Testis (tissue), 3 donors: ENCODE data around the gene PIK3CD. TPM values are rescaled to one million over a fixed set of nuclear protein-coding genes. Genes with fewer than 3 reads are reported as not detected.

ENCODE experiments used
- DNase-seq: peaks from one replicate; pipeline ENCODE4 v3.0.0-alpha.2; 2019
- H3K27ac ChIP-seq, 2 donors: fragments of 200-600 bp; sonication (generic); one replicate each; pipeline ENCODE4 v1.5.1; 2019
- H3K27me3 ChIP-seq: fragments of 200-600 bp; sonication (generic); one replicate; pipeline ENCODE4 v1.5.1; 2019
- H3K36me3 ChIP-seq: fragments of 200-600 bp; sonication (generic); one replicate; pipeline ENCODE4 v1.5.1; 2017; ENCODE audit warnings: low read depth; ENCODE audit errors: missing control alignments
- H3K4me1 ChIP-seq: fragments of 200-600 bp; sonication (generic); one replicate; pipeline ENCODE4 v1.5.1; 2019
- H3K4me3 ChIP-seq, 2 donors: fragments of 200-600 bp; sonication (generic); one replicate each; pipeline ENCODE4 v1.5.1; 2017 to 2019
- H3K9me3 ChIP-seq: fragments of 200-600 bp; sonication (generic); one replicate; pipeline ENCODE4 v1.5.1; 2017
- CTCF ChIP-seq, 3 experiments: fragments of 450-650 bp in 2 of 3; fragments of 200-600 bp in 1 of 3; sonication (generic) in 1 of 3; IDR thresholded peaks; one replicate each; pipeline ENCODE4 v1.5.1; 2016 to 2019; ENCODE audit warnings: antibody characterized with exemption in 3 of 3, mild to moderate bottlenecking in 2 of 3, moderate library complexity in 1 of 3
- POLR2A ChIP-seq: fragments of 450-650 bp; IDR thresholded peaks from one replicate; pipeline ENCODE4 v1.6.1; 2017; ENCODE audit warnings: antibody characterized with exemption, mild to moderate bottlenecking, moderate library complexity
- WGBS, 2 donors: methylation state at CpG; one replicate each; pipeline ENCODE4 v1.1.5; 2018; 5-methylcytosine and 5-hydroxymethylcytosine counted together
- intact Hi-C: fragments of 100-400 bp; cut with DNase I; formaldehyde crosslinking; loops from one replicate; pipeline ENCODE4 v1.15.1; 2023; ENCODE audit warnings: low total_unique reads
- polyA plus RNA-seq: library from polyadenylated mRNA; stranded (reverse); fragments of 350-450 nt; fragmentation: Illumina TruSeq; extraction: RNeasy Lipid Tissue Mini Kit (QIAGEN cat#74804); gene quantifications from one replicate; pipeline ENCODE4 v1.2.3, GENCODE V29; 2014; ENCODE audit warnings: low read depth, low replicate concordance; ENCODE audit not compliant: insufficient read depth
- total RNA-seq, 2 donors: library from RNA; depleted of rRNA; stranded (reverse); fragments of >200 nt; gene quantifications; one replicate each; pipeline ENCODE4 v1.2.3, GENCODE V29; 2016

The PIK3CD gene
- total and polyA plus RNA-seq, 3 donors from 2014 or later: 11.7 to 17.2 (median 12.4) TPM

GRCh38 chr1:9723068-9723805, 71.7 kb downstream of the PIK3CD start:
- Histone ChIP-seq H3K27me3 (no peaks in the 10 kb centered on the region), H3K4me1 (no peaks in the 10 kb centered on the region), H3K9me3 (no peaks in the 10 kb centered on the region), H3K27ac (no peak overlapping the region), H3K4me3 (no peak overlapping the region), H3K36me3 (no peaks in the 10 kb centered on the region)
- WGBS, 2 donors: 95 to 97% methylated on average over 9 to 14 of the region's 14 CpGs
- DNase-seq: no peak
- intact Hi-C loops: no loop called here
- TF ChIP-seq POLR2A (no peak), CTCF (IDR thresholded peaks at IDR 0.05) (no peak)

DNA sequence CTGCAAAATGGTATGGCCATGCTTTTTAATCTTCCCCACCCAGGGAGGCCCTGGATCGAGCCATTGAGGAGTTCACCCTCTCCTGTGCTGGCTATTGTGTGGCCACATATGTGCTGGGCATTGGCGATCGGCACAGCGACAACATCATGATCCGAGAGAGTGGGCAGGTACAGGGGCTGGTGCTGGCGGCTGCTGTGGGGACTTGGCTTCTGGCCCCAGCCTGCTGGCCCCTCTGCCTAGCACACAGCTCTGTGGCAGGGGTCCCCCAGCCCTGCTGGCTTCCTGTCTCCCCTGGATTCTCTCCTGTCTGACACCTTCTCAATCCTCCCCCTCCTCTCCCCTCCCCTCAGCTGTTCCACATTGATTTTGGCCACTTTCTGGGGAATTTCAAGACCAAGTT, 72.4 kb downstream of the PIK3CD start:
- H3K27me3 ChIP-seq: no peaks in the 10 kb centered on the region

GRCh38 chr1:9724706-9725476, 73.4 kb downstream of the PIK3CD start:
- no peaks in the 10 kb centered on the region for H3K36me3 ChIP-seq
- intact Hi-C loops: no loop called here
- DNase-seq: peak; percentile 65
- peak; percentile 45 to 76 (median 54) for TF ChIP-seq CTCF (IDR thresholded peaks at IDR 0.05)
- no peak for TF ChIP-seq POLR2A
- H3K4me3 ChIP-seq: no peak overlapping the region
- no peaks in the 10 kb centered on the region for H3K27me3 ChIP-seq
- no peak overlapping the region for H3K27ac ChIP-seq
- H3K9me3 ChIP-seq: no peaks in the 10 kb centered on the region
- no peaks in the 10 kb centered on the region for H3K4me1 ChIP-seq
- 82 to 97% methylated on average over 7 to 24 of the region's 24 CpGs for WGBS, 2 donors

More for the DNA sequence above, 72.4 kb downstream of the PIK3CD start:
- DNase-seq: no peak
- WGBS, 2 donors: 94 to 100% methylated on average over 3 to 6 of the region's 6 CpGs
- no peaks in the 10 kb centered on the region for H3K9me3 ChIP-seq
- intact Hi-C loops: no loop called here
- H3K27ac ChIP-seq: no peak overlapping the region
- H3K4me1 ChIP-seq: no peaks in the 10 kb centered on the region
- no peaks in the 10 kb centered on the region for H3K36me3 ChIP-seq
- TF ChIP-seq POLR2A (no peak), CTCF (IDR thresholded peaks at IDR 0.05) (no peak)
- H3K4me3 ChIP-seq: no peak overlapping the region

DNA sequence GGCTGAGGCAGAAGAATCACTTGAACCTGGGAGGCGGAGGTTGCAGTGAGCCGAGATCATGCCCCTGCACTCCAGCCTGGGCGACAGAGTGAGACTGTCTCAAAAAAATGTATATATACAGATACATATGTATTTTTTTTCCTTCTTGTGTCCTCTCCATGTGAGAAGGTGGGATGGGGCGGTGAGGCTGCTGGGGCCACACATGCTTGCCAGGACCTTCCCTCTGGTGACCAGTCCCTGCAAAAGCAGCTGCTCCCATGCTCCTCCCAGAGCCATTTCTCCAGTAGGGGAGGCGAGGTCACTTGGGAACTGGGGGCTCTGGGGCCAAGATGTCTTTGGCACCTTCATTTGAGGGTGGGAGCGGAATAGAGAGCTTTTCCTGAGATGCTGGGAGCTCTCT, 74.9 kb downstream of the PIK3CD start:
- intact Hi-C loops: no loop called here
- 87 to 91% methylated on average over 6 of the region's 6 CpGs for WGBS, 2 donors

More for the DNA sequence above, 74.9 kb downstream of the PIK3CD start:
- no peak overlapping the region for H3K4me3 ChIP-seq
- no peaks in the 10 kb centered on the region for H3K9me3 ChIP-seq
- H3K27ac ChIP-seq: no peak overlapping the region
- DNase-seq: no peak
- no peaks in the 10 kb centered on the region for H3K27me3 ChIP-seq
- H3K36me3 ChIP-seq: no peaks in the 10 kb centered on the region
- H3K4me1 ChIP-seq: no peaks in the 10 kb centered on the region
- TF ChIP-seq CTCF (IDR thresholded peaks at IDR 0.05) (no peak), POLR2A (no peak)
